ENCODE data around the gene USH1G. TPM values are rescaled to one million over a fixed set of nuclear protein-coding genes. Genes with fewer than 3 reads are reported as not detected.

USH1G gene
- total RNA-seq: not detected in 2 replicates

DNA sequence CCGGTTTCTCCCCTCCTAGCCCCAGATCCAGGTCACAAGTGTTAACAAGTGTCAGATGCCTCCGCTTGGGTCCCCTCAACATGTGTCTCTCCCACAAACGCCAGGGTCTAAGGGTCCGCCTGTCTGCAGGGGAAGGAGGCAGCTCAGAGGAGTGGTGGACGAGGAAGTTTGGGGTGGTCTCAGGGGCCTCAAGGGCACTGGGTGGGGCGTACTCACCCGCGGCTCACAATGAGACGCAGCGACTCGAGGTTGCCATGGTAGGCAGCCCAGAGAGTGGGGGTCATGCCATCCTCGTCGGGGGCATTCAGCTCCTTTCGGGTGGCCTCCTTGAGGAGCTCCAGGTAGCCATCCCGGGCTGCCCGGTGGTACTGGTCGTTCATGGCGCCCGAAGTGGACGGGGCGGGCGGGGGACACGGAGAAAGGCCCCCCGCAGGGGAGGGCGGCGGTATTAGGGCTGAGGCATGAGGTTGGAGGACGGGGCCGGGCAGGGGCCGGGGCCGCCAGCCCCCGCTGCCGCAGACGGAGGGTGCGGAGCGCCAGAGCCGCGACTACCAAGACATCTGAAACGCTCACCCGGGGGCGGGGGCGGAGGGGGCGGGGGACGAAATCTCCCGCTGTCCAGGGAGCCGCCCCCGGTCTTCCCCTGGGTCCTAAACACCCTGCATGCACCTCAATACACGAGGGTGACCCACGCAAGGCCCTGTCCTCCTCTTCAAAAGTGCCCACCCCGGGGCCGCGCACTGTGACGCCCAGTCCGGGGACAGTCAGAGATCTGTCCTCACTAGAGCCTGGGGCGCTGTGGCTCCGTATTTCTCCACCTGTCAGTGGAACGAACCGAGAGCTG is at the start of gene USH1G:
USH1G (minus strand) TSS at position 562 of the 844 bp plus-strand sequence; CDS start at position 380, 182 bp downstream.
- TF ChIP-seq CTCF (IDR thresholded peaks at IDR 0.05; ENCODE audit: extremely low read depth, low read depth, low read length): no peak
- Histone ChIP-seq H3K9me3 (ENCODE audit: low read depth, low read length) (no peaks in the 10 kb centered on the region), H3K27ac (ENCODE audit: low read depth, low read length) (no peak within 1 kb of the TSS), H3K79me2 (ENCODE audit: insufficient read depth, low read length) (no peaks in the 10 kb centered on the region), H3K27me3 (ENCODE audit: insufficient read depth, low read length) (peaks cover 53% of the 10 kb centered on the region), H3K4me2 (ENCODE audit: insufficient read depth, low read length) (no peak within 1 kb of the TSS), H3K36me3 (ENCODE audit: insufficient read depth, low read length) (no peaks in the 10 kb centered on the region), H3K4me1 (ENCODE audit: insufficient read depth, low read length) (no peaks in the 10 kb centered on the region), H3K4me3 (ENCODE audit: insufficient read depth, low read length) (no peak within 1 kb of the TSS), H4K20me1 (ENCODE audit: insufficient read depth, low read length) (no peaks in the 10 kb centered on the region), H2AFZ (ENCODE audit: low read length) (no peak within 1 kb of the TSS)
- DNase-seq (ENCODE audit: insufficient read length, low spot score, missing footprints): no peak

GRCh38 chr17:74972107-74972972 is 49.3 kb upstream of the USH1G start, which contains the start of gene HID1:
Gene HID1, minus strand, starts transcription at chr17:74972759. Its CDS starts 103 bp downstream, at chr17:74972656.
- no peaks in the 10 kb centered on the region for H3K79me2 ChIP-seq (ENCODE audit: insufficient read depth, low read length)
- no peaks in the 10 kb centered on the region for H4K20me1 ChIP-seq (ENCODE audit: insufficient read depth, low read length)
- H3K4me1 ChIP-seq (ENCODE audit: insufficient read depth, low read length): no peaks in the 10 kb centered on the region
- TF ChIP-seq CTCF (IDR thresholded peaks at IDR 0.05; ENCODE audit: extremely low read depth, low read depth, low read length): no peak
- H3K27me3 ChIP-seq (ENCODE audit: insufficient read depth, low read length): peaks cover 43% of the 10 kb centered on the region
- H3K4me2 ChIP-seq (ENCODE audit: insufficient read depth, low read length): peak within 1 kb of the TSS; percentile 61
- peak within 1 kb of the TSS; percentile 10 for H2AFZ ChIP-seq (ENCODE audit: low read length)
- DNase-seq (ENCODE audit: insufficient read length, low spot score, missing footprints): peak; percentile 92
- no peaks in the 10 kb centered on the region for H3K36me3 ChIP-seq (ENCODE audit: insufficient read depth, low read length)
- no peaks in the 10 kb centered on the region for H3K9me3 ChIP-seq (ENCODE audit: low read depth, low read length)
- H3K27ac ChIP-seq (ENCODE audit: low read depth, low read length): no peak within 1 kb of the TSS
- peak within 1 kb of the TSS; percentile 62 for H3K4me3 ChIP-seq (ENCODE audit: insufficient read depth, low read length)

DNA sequence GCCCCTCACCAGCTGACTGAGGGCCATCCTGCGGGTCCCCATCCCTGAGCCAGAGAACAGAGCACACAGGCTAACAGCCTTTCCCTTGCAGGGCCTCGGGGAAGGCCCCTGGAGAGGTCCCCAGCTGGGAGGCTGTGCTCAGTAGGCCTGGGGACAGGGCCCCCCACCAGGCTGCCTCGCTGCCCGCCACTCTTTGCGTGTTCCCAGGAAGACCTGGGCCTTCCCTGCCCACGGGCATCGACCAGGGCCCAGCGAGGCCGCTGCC is 48.7 kb upstream of the USH1G start:
- DNase-seq (ENCODE audit: insufficient read length, low spot score, missing footprints): no peak
- no peaks in the 10 kb centered on the region for H4K20me1 ChIP-seq (ENCODE audit: insufficient read depth, low read length)
- peak overlapping the region; percentile 61 for H3K4me2 ChIP-seq (ENCODE audit: insufficient read depth, low read length)
- H2AFZ ChIP-seq (ENCODE audit: low read length): peak overlapping the region; percentile 10
- H3K36me3 ChIP-seq (ENCODE audit: insufficient read depth, low read length): no peaks in the 10 kb centered on the region
- no peaks in the 10 kb centered on the region for H3K79me2 ChIP-seq (ENCODE audit: insufficient read depth, low read length)
- H3K4me1 ChIP-seq (ENCODE audit: insufficient read depth, low read length): no peaks in the 10 kb centered on the region
- peak overlapping the region; percentile 62 for H3K4me3 ChIP-seq (ENCODE audit: insufficient read depth, low read length)
- no peaks in the 10 kb centered on the region for H3K9me3 ChIP-seq (ENCODE audit: low read depth, low read length)
- TF ChIP-seq CTCF (IDR thresholded peaks at IDR 0.05; ENCODE audit: extremely low read depth, low read depth, low read length): no peak
- no peak overlapping the region for H3K27ac ChIP-seq (ENCODE audit: low read depth, low read length)
- H3K27me3 ChIP-seq (ENCODE audit: insufficient read depth, low read length): peaks cover 43% of the 10 kb centered on the region
